Measurements from ENCODE around the gene CDC42. TPM values are rescaled to one million over a fixed set of nuclear protein-coding genes. Genes with fewer than 3 reads are reported as not detected.

The CDC42 gene
- total RNA-seq, 4 donors from 2014 or later, result 228 to 244 (median 240) TPM

DNA sequence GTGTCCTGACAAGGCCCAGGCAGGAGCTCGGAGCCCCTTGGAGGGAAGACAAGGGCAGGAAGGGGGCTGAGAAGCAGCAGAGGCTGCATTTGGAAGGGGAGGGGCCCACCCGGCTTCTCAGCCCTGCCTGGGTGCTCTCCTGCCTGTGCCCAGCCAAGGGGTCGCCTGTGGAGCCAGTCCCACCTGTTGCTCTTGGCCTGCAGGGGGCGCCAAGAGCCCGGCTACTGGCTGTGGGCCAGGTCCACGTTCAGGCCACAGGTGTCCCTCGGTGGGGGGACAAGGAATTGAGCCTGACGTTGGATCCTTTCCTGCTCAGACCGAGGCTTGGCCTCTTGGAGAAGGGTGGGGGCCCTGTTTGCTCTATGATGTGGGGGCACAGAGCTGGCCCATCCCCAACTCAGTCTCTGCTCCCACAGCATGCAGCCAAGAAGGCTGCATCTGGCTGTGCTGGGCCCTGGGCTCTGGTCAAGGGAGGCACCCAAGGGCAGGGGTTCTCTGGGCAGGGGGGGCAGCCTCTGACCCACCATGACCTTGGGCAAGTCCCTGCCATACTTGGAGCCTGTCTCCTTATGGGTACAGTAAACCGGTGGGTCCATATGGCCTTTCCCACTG is 79.5 kb downstream of the CDC42 start:
- Histone ChIP-seq H3K27me3 (no peaks in the 10 kb centered on the region), H3K4me3 (replicated peaks in 1 of 3) (no peak overlapping the region), H3K36me3 (no peaks in the 10 kb centered on the region), H3K9me3 (no peaks in the 10 kb centered on the region), H3K27ac (no peak overlapping the region), H3K4me1 (peaks cover 23 to 33% of the 10 kb centered on the region in 2 donors)
- WGBS, 2 donors, result 27 to 44% methylated on average over 2 to 5 of the region's 10 CpGs
- DNase-seq, result peak; percentile 65 to 66
- TF ChIP-seq, protein P1, sequence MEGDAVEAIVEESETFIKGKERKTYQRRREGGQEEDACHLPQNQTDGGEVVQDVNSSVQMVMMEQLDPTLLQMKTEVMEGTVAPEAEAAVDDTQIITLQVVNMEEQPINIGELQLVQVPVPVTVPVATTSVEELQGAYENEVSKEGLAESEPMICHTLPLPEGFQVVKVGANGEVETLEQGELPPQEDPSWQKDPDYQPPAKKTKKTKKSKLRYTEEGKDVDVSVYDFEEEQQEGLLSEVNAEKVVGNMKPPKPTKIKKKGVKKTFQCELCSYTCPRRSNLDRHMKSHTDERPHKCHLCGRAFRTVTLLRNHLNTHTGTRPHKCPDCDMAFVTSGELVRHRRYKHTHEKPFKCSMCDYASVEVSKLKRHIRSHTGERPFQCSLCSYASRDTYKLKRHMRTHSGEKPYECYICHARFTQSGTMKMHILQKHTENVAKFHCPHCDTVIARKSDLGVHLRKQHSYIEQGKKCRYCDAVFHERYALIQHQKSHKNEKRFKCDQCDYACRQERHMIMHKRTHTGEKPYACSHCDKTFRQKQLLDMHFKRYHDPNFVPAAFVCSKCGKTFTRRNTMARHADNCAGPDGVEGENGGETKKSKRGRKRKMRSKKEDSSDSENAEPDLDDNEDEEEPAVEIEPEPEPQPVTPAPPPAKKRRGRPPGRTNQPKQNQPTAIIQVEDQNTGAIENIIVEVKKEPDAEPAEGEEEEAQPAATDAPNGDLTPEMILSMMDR (IDR thresholded peaks at IDR 0.05), result peak; percentile 59 to 88 (median 80)
- no peak for TF ChIP-seq POLR2A (IDR thresholded peaks at IDR 0.05)
- intact Hi-C loops (cut with DNase I), result loop anchor here (2.0 to 10.0 kb wide), 2 partner anchors 285 to 513 kb away; partner anchors contain the start of gene C1QC

GRCh38 chr1:22132517-22133235 is 80.2 kb downstream of the CDC42 start:
- no peaks in the 10 kb centered on the region for H3K27me3 ChIP-seq
- no peaks in the 10 kb centered on the region for H3K9me3 ChIP-seq
- TF ChIP-seq, protein P1 (IDR thresholded peaks at IDR 0.05), result no peak
- TF ChIP-seq POLR2A (IDR thresholded peaks at IDR 0.05), result no peak
- H3K4me1 ChIP-seq, result peaks cover 23 to 28% of the 10 kb centered on the region in 2 donors
- peak in 1 of 2 donors; percentile 20 for DNase-seq
- intact Hi-C loops (cut with DNase I), result loop anchor here (2.0 to 10.0 kb wide), 2 partner anchors 284 to 512 kb away; partner anchors contain the start of gene C1QC
- peak overlapping the region in 1 of 3 donors; percentile 47 for H3K27ac ChIP-seq
- H3K4me3 ChIP-seq (replicated peaks in 1 of 3), result no peak overlapping the region
- H3K36me3 ChIP-seq, result no peaks in the 10 kb centered on the region
- 64 to 72% methylated on average over 11 to 13 of the region's 15 CpGs for WGBS, 2 donors

GRCh38 chr1:22133247-22133930 is 80.9 kb downstream of the CDC42 start:
- H3K4me3 ChIP-seq (replicated peaks in 1 of 3), result no peak overlapping the region
- no peaks in the 10 kb centered on the region for H3K36me3 ChIP-seq
- 46 to 53% methylated on average over 9 to 14 of the region's 16 CpGs for WGBS, 2 donors
- peak overlapping the region in 2 of 3 donors; percentile 47 to 68 for H3K27ac ChIP-seq
- DNase-seq, result peak; percentile 48 to 62
- peaks cover 23 to 27% of the 10 kb centered on the region in 2 donors for H3K4me1 ChIP-seq
- H3K27me3 ChIP-seq, result no peaks in the 10 kb centered on the region
- TF ChIP-seq, protein P1 (IDR thresholded peaks at IDR 0.05), result no peak
- TF ChIP-seq POLR2A (IDR thresholded peaks at IDR 0.05), result no peak
- no peaks in the 10 kb centered on the region for H3K9me3 ChIP-seq
- intact Hi-C loops (cut with DNase I), result loop anchor here (2.0 to 10.0 kb wide), 2 partner anchors 283 to 511 kb away; partner anchors contain the start of gene C1QC

GRCh38 chr1:22133931-22134324 is 81.4 kb downstream of the CDC42 start:
- TF ChIP-seq, protein P1 (IDR thresholded peaks at IDR 0.05), result no peak
- TF ChIP-seq POLR2A (IDR thresholded peaks at IDR 0.05), result no peak
- intact Hi-C loops (cut with DNase I), result loop anchor here (2.0 to 10.0 kb wide), 2 partner anchors 283 to 511 kb away; partner anchors contain the start of gene C1QC
- Histone ChIP-seq H3K27me3 (no peaks in the 10 kb centered on the region), H3K4me1 (peaks cover 23 to 27% of the 10 kb centered on the region in 2 donors), H3K27ac (peak overlapping the region in 2 of 3 donors; percentile 47 to 68), H3K9me3 (no peaks in the 10 kb centered on the region), H3K4me3 (replicated peaks in 1 of 3) (no peak overlapping the region), H3K36me3 (no peaks in the 10 kb centered on the region)
- 3 to 12% methylated on average over 15 of the region's 15 CpGs for WGBS, 2 donors
- DNase-seq, result peak; percentile 50 to 67
